H1 (cell line): ENCODE measurements around the gene AFAP1L2. TPM values are rescaled to one million over a fixed set of nuclear protein-coding genes. Genes with fewer than 3 reads are reported as not detected.

Experiments
- CTCF ChIA-PET: fragments of 300-600 bp; sonication (Branson Sonifier 250); formaldehyde crosslinking; loops from one replicate; lab custom pipeline; 2021; ENCODE audit not compliant: partially characterized antibody; lab: Charles Lee
- POLR2A ChIA-PET: fragments of 300-600 bp; sonication (Branson Sonifier 250); formaldehyde crosslinking; loops from one replicate; lab custom pipeline; 2021; ENCODE audit warnings: inconsistent platforms; ENCODE audit not compliant: partially characterized antibody; lab: Charles Lee
- DNase-seq, 2 experiments: peaks; one replicate each; pipeline versions ENCODE4 v3.0.0 to v3.0.0-alpha.2; 2010 to 2022; ENCODE audit warnings: low spot score in 2 of 2, low read depth in 1 of 2, mixed read lengths in 1 of 2
- FAIRE-seq: peaks from 2 replicates; lab custom pipeline; 2011; peaks lifted over from hg19 to GRCh38; lab: Jason Lieb, UNC
- H2AFZ ChIP-seq: 2 replicates; pipeline ENCODE4 v1.8.1; 2012; ENCODE audit warnings: low read length, inconsistent platforms
- H2AK5ac ChIP-seq: 2 replicates; pipeline ENCODE4 v1.6.1; 2013; ENCODE audit warnings: low read depth, low read length
- H2BK120ac ChIP-seq: replicated peaks from 2 replicates; pipeline ENCODE3; 2013; ENCODE audit warnings: low read depth, low read length, inconsistent platforms
- H2BK12ac ChIP-seq: 2 replicates; pipeline ENCODE4 v1.6.1; 2013; ENCODE audit warnings: low read depth, low read length
- H2BK15ac ChIP-seq: 2 replicates; pipeline ENCODE4 v1.6.1; 2013; ENCODE audit warnings: low read length
- H2BK20ac ChIP-seq: 2 replicates; pipeline ENCODE4 v1.6.1; 2013; ENCODE audit warnings: low read length
- H2BK5ac ChIP-seq: 2 replicates; pipeline ENCODE4 v1.6.1; 2013; ENCODE audit warnings: low read depth, low read length
- H3K14ac ChIP-seq: 2 replicates; pipeline ENCODE4 v1.6.1; 2013; ENCODE audit warnings: inconsistent platforms; ENCODE audit not compliant: insufficient read length
- H3K18ac ChIP-seq: 2 replicates; pipeline ENCODE4 v1.6.1; 2013; ENCODE audit warnings: low read length; ENCODE audit errors: extremely low read depth
- H3K23ac ChIP-seq: 2 replicates; pipeline ENCODE4 v1.6.1; 2013; ENCODE audit warnings: inconsistent platforms; ENCODE audit not compliant: insufficient read length
- H3K23me2 ChIP-seq: 2 replicates; pipeline ENCODE4 v1.6.1; 2013; ENCODE audit warnings: low read depth, low read length
- H3K27ac ChIP-seq: 2 replicates; pipeline ENCODE4 v1.6.1; 2011; ENCODE audit warnings: low read depth, low read length, inconsistent platforms
- H3K27me3 ChIP-seq, 4 experiments: replicated peaks in 1 of 4; 1 replicate in 1 of 4; 2 replicates in 3 of 4; pipeline versions ENCODE4 v1.6.1 to v1.8.1; 2011 to 2013; ENCODE audit warnings: low read length in 3 of 4, mild to moderate bottlenecking in 3 of 4, inconsistent platforms in 2 of 4, mixed read lengths in 2 of 4, moderate library complexity in 1 of 4; ENCODE audit not compliant: control insufficient read depth in 3 of 4, insufficient read depth in 3 of 4; ENCODE audit errors: extremely low read depth in 1 of 4
- H3K36me3 ChIP-seq, 4 experiments: 2 replicates each; pipeline versions ENCODE4 v1.6.1 to v1.8.1; 2011 to 2013; ENCODE audit warnings: mild to moderate bottlenecking in 4 of 4, low read length in 3 of 4, moderate library complexity in 2 of 4, control low read depth in 1 of 4, inconsistent platforms in 1 of 4; ENCODE audit not compliant: insufficient read depth in 4 of 4, control insufficient read depth in 2 of 4
- H3K4ac ChIP-seq: replicated peaks from 2 replicates; pipeline ENCODE3; 2013; ENCODE audit warnings: low read length, low read depth, mixed read lengths, inconsistent platforms; ENCODE audit not compliant: insufficient read length
- H3K4me1 ChIP-seq, 4 experiments: replicated peaks in 1 of 4; 1 replicate in 1 of 4; 2 replicates in 3 of 4; pipeline versions ENCODE4 v1.6.1 to v1.8.1; 2011 to 2013; ENCODE audit warnings: low read length in 3 of 4, inconsistent platforms in 2 of 4, mixed read lengths in 1 of 4; ENCODE audit not compliant: insufficient read depth in 4 of 4, control insufficient read depth in 3 of 4
- H3K4me2 ChIP-seq, 2 experiments: 2 replicates each; pipeline versions ENCODE4 v1.6.1 to v1.8.1; 2011 to 2013; ENCODE audit warnings: low read depth in 2 of 2, low read length in 2 of 2, control low read depth in 1 of 2, inconsistent platforms in 1 of 2, mild to moderate bottlenecking in 1 of 2; ENCODE audit not compliant: insufficient read depth in 1 of 2
- H3K4me3 ChIP-seq, 4 experiments: fragments of 200-600, 300-600 bp in 1 of 4; sonication (generic), shearing (Covaris generic), sonication (Bioruptor Twin) in 1 of 4; 2 replicates each; pipeline versions ENCODE4 v1.5.1 to v1.8.1; 2011 to 2016; ENCODE audit warnings: low read length in 4 of 4, low read depth in 3 of 4, control low read depth in 2 of 4, inconsistent platforms in 2 of 4, mild to moderate bottlenecking in 2 of 4, mixed read lengths in 1 of 4, moderate library complexity in 1 of 4; ENCODE audit not compliant: insufficient read depth in 2 of 4; ENCODE audit errors: extremely low read depth in 1 of 4
- H3K56ac ChIP-seq: replicated peaks from 2 replicates; pipeline ENCODE3; 2013; ENCODE audit warnings: low read depth, mild to moderate bottlenecking, mixed read lengths, low read length, inconsistent platforms; ENCODE audit not compliant: insufficient read length
- H3K79me1 ChIP-seq: 2 replicates; pipeline ENCODE4 v1.6.1; 2013; ENCODE audit warnings: low read depth, low read length, control low read depth
- H3K79me2 ChIP-seq, 2 experiments: 2 replicates each; pipeline versions ENCODE4 v1.6.1 to v1.8.1; 2012 to 2013; ENCODE audit warnings: low read length in 2 of 2, mild to moderate bottlenecking in 2 of 2, inconsistent platforms in 1 of 2; ENCODE audit not compliant: insufficient read depth in 2 of 2, control insufficient read depth in 1 of 2
- H3K9ac ChIP-seq, 4 experiments: replicated peaks in 1 of 4; 1 replicate in 1 of 4; 2 replicates in 3 of 4; pipeline versions ENCODE4 v1.6.1 to v1.8.1; 2011 to 2013; ENCODE audit warnings: low read depth in 3 of 4, low read length in 3 of 4, control low read depth in 2 of 4, mild to moderate bottlenecking in 2 of 4, moderate library complexity in 2 of 4, inconsistent platforms in 1 of 4; ENCODE audit errors: extremely low read depth in 1 of 4
- H3K9me3 ChIP-seq, 2 experiments: 2 replicates each; pipeline versions ENCODE4 v1.6.1 to v1.8.1; 2012 to 2013; ENCODE audit warnings: mild to moderate bottlenecking in 2 of 2, moderate library complexity in 2 of 2, control low read depth in 1 of 2, inconsistent platforms in 1 of 2, low read depth in 1 of 2, low read length in 1 of 2, mixed read lengths in 1 of 2; ENCODE audit not compliant: insufficient read depth in 2 of 2
- H4K20me1 ChIP-seq, 2 experiments: replicated peaks in 1 of 2; 2 replicates each; pipeline versions ENCODE3 to v1.8.1; 2011 to 2013; ENCODE audit warnings: inconsistent platforms in 2 of 2, low read length in 2 of 2, mild to moderate bottlenecking in 1 of 2; ENCODE audit not compliant: insufficient read depth in 2 of 2, control insufficient read depth in 1 of 2
- H4K5ac ChIP-seq: 2 replicates; pipeline ENCODE4 v1.6.1; 2013; ENCODE audit warnings: low read length, low read depth, mixed read lengths, inconsistent platforms; ENCODE audit not compliant: insufficient read length
- H4K8ac ChIP-seq: 2 replicates; pipeline ENCODE4 v1.8.0; 2013; ENCODE audit warnings: mild to moderate bottlenecking, moderate library complexity, low read length, inconsistent platforms; ENCODE audit not compliant: insufficient read depth; ENCODE audit errors: extremely low read depth
- H4K91ac ChIP-seq: replicated peaks from 2 replicates; pipeline ENCODE3; 2013; ENCODE audit warnings: low read length, mixed read lengths, inconsistent platforms; ENCODE audit not compliant: insufficient read length
- WGBS, 2 experiments: shearing (Covaris generic) in 1 of 2; methylation state at CpG; one replicate each; pipeline versions ENCODE4 v1.1.6 to v1.1.7; 2013 to 2015; ENCODE audit warnings: low lambda C conversion rate in 2 of 2, mixed read lengths in 2 of 2, inconsistent platforms in 1 of 2, low coverage in 1 of 2, missing lambda C conversion rate in 1 of 2; ENCODE audit not compliant: insufficient replicate concordance in 2 of 2, insufficient coverage in 1 of 2, insufficient read length in 1 of 2; ENCODE audit errors: extremely low coverage in 1 of 2, missing lambda C conversion rate in 1 of 2; 5-methylcytosine and 5-hydroxymethylcytosine counted together
- polyA plus RNA-seq, 7 experiments: library from polyadenylated mRNA; depleted of rRNA in 3 of 7; stranded (reverse) in 5 of 7; unstranded in 2 of 7; fragments of >200 nt in 5 of 7; fragments of 200-250 nt in 2 of 7; gene quantifications; 1 replicate in 5 of 7; 2 replicates in 1 of 7; 4 replicates in 1 of 7; pipeline versions ENCODE4 v1.2.1 to v1.2.3, GENCODE V29; 2011 to 2013; ENCODE audit warnings: missing spikeins in 2 of 7, mixed read lengths in 2 of 7
- total RNA-seq: library from RNA; stranded (reverse); fragmentation: NEBNext Ultra II Directional; extraction: Animal tissue kit (Norgen Biotek cat#: 25700); gene quantifications from 2 replicates; pipeline ENCODE4 v1.2.1, GENCODE V29; 2021

AFAP1L2 gene
- total and polyA plus RNA-seq, 2 of the 8 experiments (the other 6 are each of a cell fraction or from before 2014, with no cell fraction given): 3.9 to 6.4 TPM

DNA sequence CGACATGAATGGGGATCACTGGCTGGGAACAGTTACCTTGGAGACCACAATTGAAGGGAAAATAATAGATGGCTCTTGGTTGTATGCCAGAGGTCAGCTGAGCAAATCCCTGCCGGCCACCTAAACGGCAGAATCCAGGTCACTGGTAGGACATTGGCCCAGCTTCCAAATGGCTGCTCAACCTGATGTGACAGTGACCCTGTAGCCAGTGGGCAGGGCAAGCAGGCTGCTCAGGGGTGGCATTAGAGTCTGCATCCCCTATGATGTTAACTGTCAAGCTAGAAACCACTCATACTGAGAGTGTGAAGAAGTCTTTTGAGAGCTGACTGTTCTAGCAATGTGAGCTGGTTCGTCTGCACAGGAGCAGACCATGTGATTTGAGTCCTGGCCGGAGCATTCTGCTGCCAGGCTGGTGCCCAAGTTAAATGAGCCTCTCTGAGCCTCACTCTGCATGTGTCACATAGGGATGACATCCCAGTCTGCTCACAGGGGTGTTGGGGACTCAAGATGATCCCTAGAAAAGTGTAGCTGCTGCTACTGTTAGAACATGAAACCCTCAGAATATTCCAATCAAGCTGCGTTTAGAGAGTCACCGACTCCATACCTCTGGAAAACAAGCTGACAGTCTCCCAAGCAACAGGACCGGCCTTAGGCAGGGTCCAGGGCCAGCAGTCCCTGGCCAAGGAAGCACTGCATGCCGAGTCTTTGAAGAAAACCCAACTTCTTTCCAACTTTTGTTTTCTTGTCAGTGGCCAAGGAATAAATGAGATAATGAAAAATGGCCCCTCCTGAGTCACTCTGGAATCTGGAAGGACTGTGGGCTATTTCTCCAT is 95.6 kb downstream of the AFAP1L2 start:
- H3K27ac ChIP-seq: no peak overlapping the region

More for the DNA sequence above, 95.6 kb downstream of the AFAP1L2 start:
- Histone ChIP-seq H2AFZ (no peak overlapping the region), H4K20me1 (no peaks in the 10 kb centered on the region), H2BK15ac (no peak overlapping the region), H3K18ac (no peak overlapping the region), H3K23ac (no peak overlapping the region), H3K14ac (no peak overlapping the region), H3K79me1 (no peaks in the 10 kb centered on the region), H3K36me3 (no peaks in the 10 kb centered on the region), H2BK12ac (no peak overlapping the region), H4K8ac (no peak overlapping the region), H4K91ac (no peak overlapping the region), H3K4me3 (no peak overlapping the region), H2BK120ac (no peak overlapping the region), H3K79me2 (no peaks in the 10 kb centered on the region), H3K4me2 (no peak overlapping the region), H3K27me3 (no peaks in the 10 kb centered on the region), H3K56ac (no peak overlapping the region), H3K4ac (no peak overlapping the region), H3K4me1 (peaks cover 0 to 8% (median 2%) of the 10 kb centered on the region in 4 experiments; a peak in 4 of 7 replicates), H3K23me2 (peaks cover 4% of the 10 kb centered on the region; the same call in 1 of the 2 replicates), H4K5ac (no peak overlapping the region), H3K9me3 (no peaks in the 10 kb centered on the region), H3K9ac (no peak overlapping the region), H2BK20ac (no peak overlapping the region), H2AK5ac (no peak overlapping the region), H2BK5ac (no peak overlapping the region)
- ChIA-PET POLR2A (interaction anchor here (0.5 kb wide), 1 partner anchor 219 kb away, joined by 3 read pairs; no protein-coding TSS in a partner anchor), CTCF (interaction anchor here (0.6 to 3.1 kb wide), 13 partner anchors 11 to 385 kb away, joined by 3 to 33 read pairs (median 3); no protein-coding TSS in a partner anchor)
- WGBS, 2 experiments: 88% methylated on average over 9 of the region's 9 CpGs; no CpG with 5 or more reads in 1 of the 2 experiments
- DNase-seq: no peak
- FAIRE-seq: no peak
